Lower lobe of right lung (tissue), 2 donors: ENCODE measurements around the gene TMEM109. TPM values are rescaled to one million over a fixed set of nuclear protein-coding genes. Genes with fewer than 3 reads are reported as not detected.
A peak's percentile ranks its signal among the peaks of the same experiment; 100 is the strongest.

Experiments
- ATAC-seq, 2 donors: fragments of 200-7000 bp; cut with Tn5 transposase; one replicate each; pipeline ENCODE4 v1.9.1; 2020 to 2022; ENCODE audit warnings: mild to moderate bottlenecking in 2 of 2, moderate library complexity in 2 of 2
- DNase-seq: peaks from one replicate; pipeline ENCODE4 v3.0.0-alpha.2; 2020
- H3K27ac ChIP-seq: fragments of 200-600 bp; one replicate; pipeline ENCODE4 v1.8.0; 2022
- H3K27me3 ChIP-seq: fragments of 200-600 bp; one replicate; pipeline ENCODE4 v1.8.0; 2022; ENCODE audit warnings: low read depth
- H3K36me3 ChIP-seq: fragments of 200-600 bp; one replicate; pipeline ENCODE4 v1.8.0; 2022; ENCODE audit warnings: mild to moderate bottlenecking
- H3K4me1 ChIP-seq: fragments of 200-600 bp; one replicate; pipeline ENCODE4 v1.8.0; 2022
- H3K4me3 ChIP-seq: fragments of 200-600 bp; one replicate; pipeline ENCODE4 v1.8.0; 2022; ENCODE audit warnings: mild to moderate bottlenecking
- H3K9me3 ChIP-seq: fragments of 200-600 bp; one replicate; pipeline ENCODE4 v1.8.0; 2022
- intact Hi-C: fragments of 100-400 bp; cut with DNase I; formaldehyde crosslinking; loops from one replicate; pipeline ENCODE4 v1.11.0; 2022
- long read RNA-seq: library from polyadenylated mRNA; unstranded; transcript quantifications from one replicate; pipeline ENCODE4 v2.0.0, GENCODE V29; 2021
- total RNA-seq: library from RNA; stranded (reverse); fragmentation: NEBNext Ultra II Directional; extraction: Animal tissue kit (Norgen Biotek cat#: 25700); gene quantifications from one replicate; pipeline ENCODE4 v1.2.1, GENCODE V29; 2021
- TF ChIP-seq, protein P1 (sequence below): fragments of 200-600 bp; IDR thresholded peaks from one replicate; pipeline ENCODE4 v1.8.0; 2022; ENCODE audit warnings: antibody characterized with exemption, mild to moderate bottlenecking
- donor health status: DM: no; HTN: yes; CAD: no; lungs with severe emphysema.

The TMEM109 gene, protein sequence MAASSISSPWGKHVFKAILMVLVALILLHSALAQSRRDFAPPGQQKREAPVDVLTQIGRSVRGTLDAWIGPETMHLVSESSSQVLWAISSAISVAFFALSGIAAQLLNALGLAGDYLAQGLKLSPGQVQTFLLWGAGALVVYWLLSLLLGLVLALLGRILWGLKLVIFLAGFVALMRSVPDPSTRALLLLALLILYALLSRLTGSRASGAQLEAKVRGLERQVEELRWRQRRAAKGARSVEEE
- total RNA-seq = 142 TPM
- long read RNA-seq, transcript TMEM109-201 (4 exons, 2,413 nt) = major isoform, 129 of 222 reads
- long read RNA-seq, transcript TMEM109-202 (3 exons, 1,959 nt) = minor isoform, 8 of 222 reads
- long read RNA-seq, partial matches to known transcripts = 81 of 222 reads
- long read RNA-seq, other reads (novel, unspliced or antisense) = 4 of 222 reads

GRCh38 chr11:60913793-60914632 is at the start of gene TMEM109:
Gene TMEM109 (plus strand): TSS chr11:60914158. CDS start chr11:60919694, 5,536 bp downstream.
- Histone ChIP-seq H3K4me3 (peak within 1 kb of the TSS; percentile 97), H3K27me3 (no peaks in the 10 kb centered on the region), H3K4me1 (peaks cover 59% of the 10 kb centered on the region), H3K9me3 (no peaks in the 10 kb centered on the region), H3K36me3 (no peaks in the 10 kb centered on the region), H3K27ac (peak within 1 kb of the TSS; percentile 94)
- peak; percentile 92 for DNase-seq
- TF ChIP-seq, protein P1, sequence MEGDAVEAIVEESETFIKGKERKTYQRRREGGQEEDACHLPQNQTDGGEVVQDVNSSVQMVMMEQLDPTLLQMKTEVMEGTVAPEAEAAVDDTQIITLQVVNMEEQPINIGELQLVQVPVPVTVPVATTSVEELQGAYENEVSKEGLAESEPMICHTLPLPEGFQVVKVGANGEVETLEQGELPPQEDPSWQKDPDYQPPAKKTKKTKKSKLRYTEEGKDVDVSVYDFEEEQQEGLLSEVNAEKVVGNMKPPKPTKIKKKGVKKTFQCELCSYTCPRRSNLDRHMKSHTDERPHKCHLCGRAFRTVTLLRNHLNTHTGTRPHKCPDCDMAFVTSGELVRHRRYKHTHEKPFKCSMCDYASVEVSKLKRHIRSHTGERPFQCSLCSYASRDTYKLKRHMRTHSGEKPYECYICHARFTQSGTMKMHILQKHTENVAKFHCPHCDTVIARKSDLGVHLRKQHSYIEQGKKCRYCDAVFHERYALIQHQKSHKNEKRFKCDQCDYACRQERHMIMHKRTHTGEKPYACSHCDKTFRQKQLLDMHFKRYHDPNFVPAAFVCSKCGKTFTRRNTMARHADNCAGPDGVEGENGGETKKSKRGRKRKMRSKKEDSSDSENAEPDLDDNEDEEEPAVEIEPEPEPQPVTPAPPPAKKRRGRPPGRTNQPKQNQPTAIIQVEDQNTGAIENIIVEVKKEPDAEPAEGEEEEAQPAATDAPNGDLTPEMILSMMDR = no peak
- ATAC-seq = peak; percentile 85 to 90
- intact Hi-C loops = no loop called here

DNA sequence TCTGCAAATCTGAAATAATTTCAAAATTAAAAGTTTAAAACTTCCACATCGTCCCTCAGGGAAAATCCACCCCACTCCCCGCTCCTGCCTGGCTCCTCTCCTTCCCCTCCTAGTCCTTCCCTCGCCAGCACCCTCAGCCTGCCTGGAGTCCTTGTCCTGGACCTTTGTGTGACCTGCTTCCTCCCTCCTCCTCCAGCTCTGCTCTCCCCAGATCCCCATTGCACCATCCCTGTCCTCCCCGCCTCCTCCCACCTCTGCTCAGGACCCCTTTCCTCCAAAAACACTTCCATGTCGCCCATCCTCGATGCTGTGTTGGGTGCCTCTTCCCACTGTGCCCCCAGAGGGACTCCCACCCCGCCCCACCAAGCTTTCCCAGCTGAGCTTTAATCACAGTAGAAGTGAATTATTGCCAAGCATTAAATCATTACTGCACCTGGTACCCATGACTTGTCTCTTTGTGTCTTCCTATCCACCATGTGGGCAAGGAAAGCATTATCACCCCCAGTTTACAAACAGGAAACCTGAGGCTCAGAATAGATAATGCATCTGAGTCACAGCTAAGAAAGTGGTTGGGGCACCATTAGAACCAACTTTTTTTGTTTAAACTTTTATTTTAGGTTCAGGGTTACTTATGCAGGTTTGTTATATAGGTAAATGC is 49.0 kb upstream of the TMEM109 start:
- intact Hi-C loops = no loop called here
- TF ChIP-seq, protein P1 = no peak
- DNase-seq (peak; percentile 16), ATAC-seq (no peak)
- H3K36me3 ChIP-seq = no peaks in the 10 kb centered on the region
- no peaks in the 10 kb centered on the region for H3K9me3 ChIP-seq
- no peaks in the 10 kb centered on the region for H3K4me1 ChIP-seq
- H3K27ac ChIP-seq = no peak overlapping the region
- no peaks in the 10 kb centered on the region for H3K27me3 ChIP-seq
- H3K4me3 ChIP-seq = no peak overlapping the region

- no peak for ATAC-seq
- intact Hi-C loops = no loop called here
- TF ChIP-seq, protein P1 = no peak
- peaks cover 11% of the 10 kb centered on the region for H3K4me1 ChIP-seq
- no peak within 1 kb of the TSS for H3K4me3 ChIP-seq
- no peaks in the 10 kb centered on the region for H3K9me3 ChIP-seq
- H3K27me3 ChIP-seq = no peaks in the 10 kb centered on the region
- DNase-seq = peak; percentile 34
- no peak within 1 kb of the TSS for H3K27ac ChIP-seq
- H3K36me3 ChIP-seq = no peaks in the 10 kb centered on the region
Observed at GRCh38 chr11:60866911-60867870, 46.8 kb upstream of the TMEM109 start, which contains the start of gene ZP1. Gene ZP1 (plus strand): TSS chr11:60867542. CDS start chr11:60867562, 20 bp downstream.

- no peak overlapping the region for H3K4me3 ChIP-seq
- DNase-seq (peak; percentile 8), ATAC-seq (no peak)
- H3K27me3 ChIP-seq = no peaks in the 10 kb centered on the region
- intact Hi-C loops = no loop called here
- no peaks in the 10 kb centered on the region for H3K36me3 ChIP-seq
- no peak overlapping the region for H3K27ac ChIP-seq
- peaks cover 19% of the 10 kb centered on the region for H3K4me1 ChIP-seq
- TF ChIP-seq, protein P1 = no peak
- no peaks in the 10 kb centered on the region for H3K9me3 ChIP-seq
Observed at GRCh38 chr11:60867871-60868681, 45.9 kb upstream of the TMEM109 start.
